BE2C (cell line): Measurements from ENCODE around the gene IGF2R.

ENCODE experiments used
- DNase-seq: peaks from one replicate; pipeline ENCODE4 v3.0.0-alpha.2; 2020
- H3K27me3 ChIP-seq: fragments of 250-450 bp; sonication (Bioruptor Pico); 2 replicates; pipeline ENCODE4 v1.5.1; 2020; ENCODE audit warnings: mild to moderate bottlenecking
- H3K36me3 ChIP-seq: fragments of 250-450 bp; sonication (Bioruptor Pico); 2 replicates; pipeline ENCODE4 v1.5.1; 2020; ENCODE audit warnings: mild to moderate bottlenecking
- H3K4me1 ChIP-seq: fragments of 250-450 bp; sonication (Bioruptor Pico); 2 replicates; pipeline ENCODE4 v1.5.1; 2020
- H3K4me3 ChIP-seq: 2 replicates; pipeline ENCODE4 v1.5.1; 2011; ENCODE audit warnings: low read depth, low read length
- H3K9me3 ChIP-seq: fragments of 250-450 bp; sonication (Bioruptor Pico); 2 replicates; pipeline ENCODE4 v1.5.1; 2020
- CTCF ChIP-seq: IDR thresholded peaks from 2 replicates; pipeline ENCODE4 v1.5.1; 2012; ENCODE audit warnings: mild to moderate bottlenecking, low read depth, low read length

Gene IGF2R

GRCh38 chr6:160005211-160005610, 36.3 kb downstream of the IGF2R start:
- Histone ChIP-seq H3K4me1 (no peaks in the 10 kb centered on the region), H3K36me3 (0 out of 2 replicates have a peak, but pooled peaks cover 6% of the 10 kb centered on the region), H3K9me3 (no peaks in the 10 kb centered on the region), H3K27me3 (no peaks in the 10 kb centered on the region), H3K4me3 (no peak overlapping the region)
- no peak for TF ChIP-seq CTCF
- no peak for DNase-seq

GRCh38 chr6:160005861-160006540, 37.1 kb downstream of the IGF2R start:
- Histone ChIP-seq H3K9me3 (no peaks in the 10 kb centered on the region), H3K4me3 (peak overlapping the region; percentile 20), H3K27me3 (no peaks in the 10 kb centered on the region), H3K4me1 (no peaks in the 10 kb centered on the region), H3K36me3 (peaks cover 10% of the 10 kb centered on the region; the same call in 1 of the 2 replicates)
- no peak for TF ChIP-seq CTCF
- DNase-seq: peak; percentile 50

GRCh38 chr6:160007145-160007544, 38.3 kb downstream of the IGF2R start:
- Histone ChIP-seq H3K27me3 (no peaks in the 10 kb centered on the region), H3K4me1 (no peaks in the 10 kb centered on the region), H3K9me3 (no peaks in the 10 kb centered on the region), H3K36me3 (peaks cover 13% of the 10 kb centered on the region), H3K4me3 (no peak overlapping the region)
- DNase-seq: no peak
- TF ChIP-seq CTCF: no peak

GRCh38 chr6:160007611-160008010, 38.7 kb downstream of the IGF2R start:
- no peaks in the 10 kb centered on the region for H3K27me3 ChIP-seq
- peaks cover 13% of the 10 kb centered on the region for H3K36me3 ChIP-seq
- H3K4me3 ChIP-seq: no peak overlapping the region
- no peaks in the 10 kb centered on the region for H3K4me1 ChIP-seq
- TF ChIP-seq CTCF: no peak
- no peak for DNase-seq
- no peaks in the 10 kb centered on the region for H3K9me3 ChIP-seq

- no peaks in the 10 kb centered on the region for H3K27me3 ChIP-seq
- peaks cover 13% of the 10 kb centered on the region for H3K36me3 ChIP-seq
- no peaks in the 10 kb centered on the region for H3K9me3 ChIP-seq
- no peak for TF ChIP-seq CTCF
- no peak for DNase-seq
- H3K4me1 ChIP-seq: no peaks in the 10 kb centered on the region
- H3K4me3 ChIP-seq: no peak overlapping the region
These were observed 41.2 kb downstream of the IGF2R start for GRCh38 chr6:160010067-160010466.

GRCh38 chr6:160013987-160014868, 45.3 kb downstream of the IGF2R start:
- H3K4me3 ChIP-seq: no peak overlapping the region
- DNase-seq: no peak

More at GRCh38 chr6:160013987-160014868, 45.3 kb downstream of the IGF2R start:
- Histone ChIP-seq H3K27me3 (no peaks in the 10 kb centered on the region), H3K9me3 (no peaks in the 10 kb centered on the region), H3K36me3 (peaks cover 15% of the 10 kb centered on the region), H3K4me1 (no peaks in the 10 kb centered on the region)
- TF ChIP-seq CTCF: no peak
